WTC11 (cell line): ENCODE results near the gene TAMM41. TPM values are rescaled to one million over a fixed set of nuclear protein-coding genes. Genes with fewer than 3 reads are reported as not detected.

Source experiments
- ATAC-seq: fragments of 200-7000 bp; cut with Tn5 transposase; 2 replicates; pipeline ENCODE4 v1.10.0; 2021; ENCODE audit warnings: mild to moderate bottlenecking, moderate library complexity
- CTCF ChIA-PET: fragments of 300-600 bp; sonication (Branson Sonifier 250); formaldehyde crosslinking; loops from one replicate; lab custom pipeline; 2021; ENCODE audit warnings: antibody characterized with exemption; lab: Charles Lee
- POLR2A ChIA-PET: fragments of 350-600 bp; sonication (Branson Sonifier 250); formaldehyde crosslinking; loops from one replicate; lab custom pipeline; 2021; ENCODE audit warnings: antibody characterized with exemption; lab: Charles Lee
- DNase-seq: peaks from one replicate; pipeline ENCODE4 v3.0.0; 2021; ENCODE audit warnings: low spot score
- H3K27ac Mint-ChIP-seq: 2 replicates; pipeline ENCODE4 v1.8.0; 2021; ENCODE audit warnings: mixed read lengths
- H3K27me3 Mint-ChIP-seq: 2 replicates; pipeline ENCODE4 v1.8.0; 2021; ENCODE audit warnings: low read depth, mild to moderate bottlenecking, moderate library complexity, mixed read lengths
- H3K36me3 Mint-ChIP-seq: 2 replicates; pipeline ENCODE4 v1.8.0; 2021; ENCODE audit warnings: mixed read lengths
- H3K4me1 Mint-ChIP-seq: 2 replicates; pipeline ENCODE4 v1.8.0; 2022; ENCODE audit warnings: mixed read lengths
- H3K4me3 Mint-ChIP-seq: 2 replicates; pipeline ENCODE4 v1.8.0; 2021; ENCODE audit warnings: mild to moderate bottlenecking, moderate library complexity, mixed read lengths
- H3K9me3 Mint-ChIP-seq: 2 replicates; pipeline ENCODE4 v1.8.0; 2021; ENCODE audit warnings: mixed read lengths
- AFF4 ChIP-seq: sonication (generic); formaldehyde crosslinking; IDR thresholded peaks from 2 replicates; pipeline ENCODE4 v1.8.1; 2023; ENCODE audit warnings: mild to moderate bottlenecking, missing genetic modification reagents, borderline replicate concordance
- AR ChIP-seq: fragments of 250-450 bp; sonication (Bioruptor Pico); IDR thresholded peaks from 2 replicates; pipeline ENCODE4 v1.9.0; 2021; ENCODE audit warnings: mild to moderate bottlenecking
- ATF3 ChIP-seq: sonication (generic); formaldehyde crosslinking; conservative IDR thresholded peaks from 2 replicates; pipeline ENCODE4 v1.8.1; 2022; ENCODE audit warnings: mild to moderate bottlenecking, missing genetic modification reagents
- CREM ChIP-seq: sonication (generic); formaldehyde crosslinking; IDR thresholded peaks from 2 replicates; pipeline ENCODE4 v1.8.1; 2022; ENCODE audit warnings: mild to moderate bottlenecking, missing genetic modification reagents, moderate library complexity
- ELF4 ChIP-seq: sonication (generic); formaldehyde crosslinking; IDR thresholded peaks from 2 replicates; pipeline ENCODE4 v1.8.1; 2022; ENCODE audit warnings: low read depth, mild to moderate bottlenecking, moderate library complexity, missing genetic modification reagents
- EMX1 ChIP-seq: fragments of 250-450 bp; sonication (Bioruptor Pico); IDR thresholded peaks from 2 replicates; pipeline ENCODE4 v1.8.0; 2021; ENCODE audit warnings: mild to moderate bottlenecking
- IRF2 ChIP-seq: sonication (generic); formaldehyde crosslinking; IDR thresholded peaks from 2 replicates; pipeline ENCODE4 v1.8.0; 2022; ENCODE audit warnings: low read depth, missing genetic modification reagents, borderline replicate concordance
- NR2C2 ChIP-seq: sonication (generic); formaldehyde crosslinking; IDR thresholded peaks from 2 replicates; pipeline ENCODE4 v1.8.0; 2022; ENCODE audit warnings: mild to moderate bottlenecking, missing genetic modification reagents
- SOX15 ChIP-seq: fragments of 250-450 bp; sonication (Bioruptor Pico); IDR thresholded peaks from 2 replicates; pipeline ENCODE4 v1.9.0; 2021; ENCODE audit warnings: mild to moderate bottlenecking
- ZNF263 ChIP-seq: sonication (generic); formaldehyde crosslinking; IDR thresholded peaks from 2 replicates; pipeline ENCODE4 v1.8.1; 2022; ENCODE audit warnings: low read depth, mild to moderate bottlenecking, moderate library complexity, missing genetic modification reagents
- ZNF396 ChIP-seq: fragments of 250-450 bp; sonication (Bioruptor Pico); IDR thresholded peaks from 2 replicates; pipeline ENCODE4 v1.8.0; 2021; ENCODE audit warnings: mild to moderate bottlenecking, moderate library complexity, borderline replicate concordance
- total RNA-seq: library from RNA; stranded (reverse); gene quantifications from 3 replicates; pipeline ENCODE4 v1.2.3, GENCODE V29; 2021
- TF ChIP-seq, protein P1 (sequence below): sonication (generic); formaldehyde crosslinking; IDR thresholded peaks from 2 replicates; pipeline ENCODE4 v1.8.1; 2022; ENCODE audit warnings: mild to moderate bottlenecking, moderate library complexity, missing genetic modification reagents
- TF ChIP-seq, protein P2 (sequence below): sonication (generic); formaldehyde crosslinking; IDR thresholded peaks from 2 replicates; pipeline ENCODE4 v1.8.0; 2023; ENCODE audit warnings: missing genetic modification reagents, mild to moderate bottlenecking, borderline replicate concordance
- TF ChIP-seq, protein P3 (sequence below): sonication (generic); formaldehyde crosslinking; IDR thresholded peaks from 2 replicates; pipeline ENCODE4 v1.8.1; 2023; ENCODE audit warnings: mild to moderate bottlenecking, moderate library complexity, missing genetic modification reagents
- TF ChIP-seq, protein P4 (sequence below): sonication (generic); formaldehyde crosslinking; conservative IDR thresholded peaks from 2 replicates; pipeline ENCODE4 v1.8.1; 2023; ENCODE audit warnings: mild to moderate bottlenecking, low read depth, missing genetic modification reagents, moderate library complexity

Gene TAMM41
- total RNA-seq, 1 experiment from 2014 or later: 23.0 TPM

GRCh38 chr3:11769704-11770476 is 76.8 kb downstream of the TAMM41 start (continued):
- TF ChIP-seq AFF4 (CRISPR knock-in tag) (no peak), ZNF263 (CRISPR knock-in tag) (no peak), CREM (CRISPR knock-in tag) (no peak), ZNF396 (CRISPR knock-in tag) (no peak), IRF2 (CRISPR knock-in tag) (no peak), AR (CRISPR knock-in tag) (no peak), NR2C2 (CRISPR knock-in tag) (no peak)
- TF ChIP-seq, protein P1, sequence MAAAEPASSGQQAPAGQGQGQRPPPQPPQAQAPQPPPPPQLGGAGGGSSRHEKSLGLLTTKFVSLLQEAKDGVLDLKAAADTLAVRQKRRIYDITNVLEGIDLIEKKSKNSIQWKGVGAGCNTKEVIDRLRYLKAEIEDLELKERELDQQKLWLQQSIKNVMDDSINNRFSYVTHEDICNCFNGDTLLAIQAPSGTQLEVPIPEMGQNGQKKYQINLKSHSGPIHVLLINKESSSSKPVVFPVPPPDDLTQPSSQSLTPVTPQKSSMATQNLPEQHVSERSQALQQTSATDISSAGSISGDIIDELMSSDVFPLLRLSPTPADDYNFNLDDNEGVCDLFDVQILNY (CRISPR knock-in tag): no peak
- TF ChIP-seq, protein P2, sequence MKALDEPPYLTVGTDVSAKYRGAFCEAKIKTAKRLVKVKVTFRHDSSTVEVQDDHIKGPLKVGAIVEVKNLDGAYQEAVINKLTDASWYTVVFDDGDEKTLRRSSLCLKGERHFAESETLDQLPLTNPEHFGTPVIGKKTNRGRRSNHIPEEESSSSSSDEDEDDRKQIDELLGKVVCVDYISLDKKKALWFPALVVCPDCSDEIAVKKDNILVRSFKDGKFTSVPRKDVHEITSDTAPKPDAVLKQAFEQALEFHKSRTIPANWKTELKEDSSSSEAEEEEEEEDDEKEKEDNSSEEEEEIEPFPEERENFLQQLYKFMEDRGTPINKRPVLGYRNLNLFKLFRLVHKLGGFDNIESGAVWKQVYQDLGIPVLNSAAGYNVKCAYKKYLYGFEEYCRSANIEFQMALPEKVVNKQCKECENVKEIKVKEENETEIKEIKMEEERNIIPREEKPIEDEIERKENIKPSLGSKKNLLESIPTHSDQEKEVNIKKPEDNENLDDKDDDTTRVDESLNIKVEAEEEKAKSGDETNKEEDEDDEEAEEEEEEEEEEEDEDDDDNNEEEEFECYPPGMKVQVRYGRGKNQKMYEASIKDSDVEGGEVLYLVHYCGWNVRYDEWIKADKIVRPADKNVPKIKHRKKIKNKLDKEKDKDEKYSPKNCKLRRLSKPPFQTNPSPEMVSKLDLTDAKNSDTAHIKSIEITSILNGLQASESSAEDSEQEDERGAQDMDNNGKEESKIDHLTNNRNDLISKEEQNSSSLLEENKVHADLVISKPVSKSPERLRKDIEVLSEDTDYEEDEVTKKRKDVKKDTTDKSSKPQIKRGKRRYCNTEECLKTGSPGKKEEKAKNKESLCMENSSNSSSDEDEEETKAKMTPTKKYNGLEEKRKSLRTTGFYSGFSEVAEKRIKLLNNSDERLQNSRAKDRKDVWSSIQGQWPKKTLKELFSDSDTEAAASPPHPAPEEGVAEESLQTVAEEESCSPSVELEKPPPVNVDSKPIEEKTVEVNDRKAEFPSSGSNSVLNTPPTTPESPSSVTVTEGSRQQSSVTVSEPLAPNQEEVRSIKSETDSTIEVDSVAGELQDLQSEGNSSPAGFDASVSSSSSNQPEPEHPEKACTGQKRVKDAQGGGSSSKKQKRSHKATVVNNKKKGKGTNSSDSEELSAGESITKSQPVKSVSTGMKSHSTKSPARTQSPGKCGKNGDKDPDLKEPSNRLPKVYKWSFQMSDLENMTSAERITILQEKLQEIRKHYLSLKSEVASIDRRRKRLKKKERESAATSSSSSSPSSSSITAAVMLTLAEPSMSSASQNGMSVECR (CRISPR knock-in tag): no peak
- TF ChIP-seq, protein P3, sequence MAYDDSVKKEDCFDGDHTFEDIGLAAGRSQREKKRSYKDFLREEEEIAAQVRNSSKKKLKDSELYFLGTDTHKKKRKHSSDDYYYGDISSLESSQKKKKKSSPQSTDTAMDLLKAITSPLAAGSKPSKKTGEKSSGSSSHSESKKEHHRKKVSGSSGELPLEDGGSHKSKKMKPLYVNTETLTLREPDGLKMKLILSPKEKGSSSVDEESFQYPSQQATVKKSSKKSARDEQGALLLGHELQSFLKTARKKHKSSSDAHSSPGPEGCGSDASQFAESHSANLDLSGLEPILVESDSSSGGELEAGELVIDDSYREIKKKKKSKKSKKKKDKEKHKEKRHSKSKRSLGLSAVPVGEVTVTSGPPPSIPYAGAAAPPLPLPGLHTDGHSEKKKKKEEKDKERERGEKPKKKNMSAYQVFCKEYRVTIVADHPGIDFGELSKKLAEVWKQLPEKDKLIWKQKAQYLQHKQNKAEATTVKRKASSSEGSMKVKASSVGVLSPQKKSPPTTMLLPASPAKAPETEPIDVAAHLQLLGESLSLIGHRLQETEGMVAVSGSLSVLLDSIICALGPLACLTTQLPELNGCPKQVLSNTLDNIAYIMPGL (CRISPR knock-in tag): no peak

DNA sequence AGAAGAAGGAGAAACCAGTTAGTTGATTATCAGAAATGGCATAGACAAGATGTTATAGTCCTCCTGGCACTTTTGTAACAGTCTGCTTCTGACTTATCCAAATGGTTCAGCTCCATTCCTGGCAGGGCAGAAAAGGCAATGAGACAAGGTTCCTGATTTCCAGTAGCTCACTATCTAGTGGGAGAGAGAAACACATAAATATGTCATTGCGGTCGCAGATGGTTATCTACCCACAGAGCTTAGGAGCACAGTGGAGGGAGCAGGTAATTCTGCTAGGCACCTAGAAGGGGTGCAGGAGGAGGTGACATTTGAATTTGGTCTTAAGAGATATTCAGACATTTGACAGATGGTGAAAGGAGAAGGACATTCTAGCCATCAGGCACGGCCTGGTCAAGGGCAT is 78.1 kb downstream of the TAMM41 start:
- POLR2A ChIA-PET: no interaction called here
- Mint-ChIP-seq H3K4me1 (peaks cover 18% of the 10 kb centered on the region), H3K27ac (no peak overlapping the region), H3K36me3 (no peaks in the 10 kb centered on the region), H3K4me3 (no peak overlapping the region), H3K27me3 (peaks cover 15% of the 10 kb centered on the region), H3K9me3 (no peaks in the 10 kb centered on the region)
- DNase-seq: no peak
- ATAC-seq: no peak
- TF ChIP-seq SOX15 (CRISPR knock-in tag) (no peak), ELF4 (no peak), EMX1 (no peak), ATF3 (CRISPR knock-in tag) (no peak)
- TF ChIP-seq, protein P4, sequence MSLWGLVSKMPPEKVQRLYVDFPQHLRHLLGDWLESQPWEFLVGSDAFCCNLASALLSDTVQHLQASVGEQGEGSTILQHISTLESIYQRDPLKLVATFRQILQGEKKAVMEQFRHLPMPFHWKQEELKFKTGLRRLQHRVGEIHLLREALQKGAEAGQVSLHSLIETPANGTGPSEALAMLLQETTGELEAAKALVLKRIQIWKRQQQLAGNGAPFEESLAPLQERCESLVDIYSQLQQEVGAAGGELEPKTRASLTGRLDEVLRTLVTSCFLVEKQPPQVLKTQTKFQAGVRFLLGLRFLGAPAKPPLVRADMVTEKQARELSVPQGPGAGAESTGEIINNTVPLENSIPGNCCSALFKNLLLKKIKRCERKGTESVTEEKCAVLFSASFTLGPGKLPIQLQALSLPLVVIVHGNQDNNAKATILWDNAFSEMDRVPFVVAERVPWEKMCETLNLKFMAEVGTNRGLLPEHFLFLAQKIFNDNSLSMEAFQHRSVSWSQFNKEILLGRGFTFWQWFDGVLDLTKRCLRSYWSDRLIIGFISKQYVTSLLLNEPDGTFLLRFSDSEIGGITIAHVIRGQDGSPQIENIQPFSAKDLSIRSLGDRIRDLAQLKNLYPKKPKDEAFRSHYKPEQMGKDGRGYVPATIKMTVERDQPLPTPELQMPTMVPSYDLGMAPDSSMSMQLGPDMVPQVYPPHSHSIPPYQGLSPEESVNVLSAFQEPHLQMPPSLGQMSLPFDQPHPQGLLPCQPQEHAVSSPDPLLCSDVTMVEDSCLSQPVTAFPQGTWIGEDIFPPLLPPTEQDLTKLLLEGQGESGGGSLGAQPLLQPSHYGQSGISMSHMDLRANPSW (CRISPR knock-in tag): no peak
- TF ChIP-seq, all 79 proteins: peak for 0
- CTCF ChIA-PET: no interaction called here
